Activated CD8-positive, alpha-beta T cell treated with anti-CD3 and anti-CD28 coated beads for 36 hours (primary cell): Measurements from ENCODE around the gene DDIAS. TPM values are rescaled to one million over a fixed set of nuclear protein-coding genes. Genes with fewer than 3 reads are reported as not detected.

ENCODE experiments used
- ATAC-seq: fragments of 200-7000 bp; cut with Tn5 transposase; one replicate; pipeline ENCODE4 v1.10.0; 2021; ENCODE audit warnings: mild to moderate bottlenecking, moderate library complexity
- CTCF ChIA-PET: fragments of 350-600 bp; sonication (Branson Sonifier 250); formaldehyde crosslinking; loops from one replicate; lab custom pipeline; 2021; ENCODE audit warnings: antibody characterized with exemption; lab: Charles Lee
- POLR2A ChIA-PET: fragments of 350-600 bp; sonication (Branson Sonifier 250); formaldehyde crosslinking; loops from one replicate; lab custom pipeline; 2021; ENCODE audit warnings: antibody characterized with exemption; lab: Charles Lee
- DNase-seq: peaks from one replicate; pipeline ENCODE4 v3.0.0-alpha.2; 2020
- H3K27ac Mint-ChIP-seq: one replicate; pipeline ENCODE4 v1.8.0; 2021; ENCODE audit warnings: mild to moderate bottlenecking, mixed read lengths
- H3K27me3 Mint-ChIP-seq: one replicate; pipeline ENCODE4 v1.8.0; 2021; ENCODE audit warnings: mixed read lengths
- H3K36me3 Mint-ChIP-seq: one replicate; pipeline ENCODE4 v1.8.0; 2021; ENCODE audit warnings: low read depth, mixed read lengths
- H3K4me1 Mint-ChIP-seq: one replicate; pipeline ENCODE4 v1.8.0; 2021; ENCODE audit warnings: low read depth, mixed read lengths
- H3K4me3 Mint-ChIP-seq: one replicate; pipeline ENCODE4 v1.8.0; 2021; ENCODE audit warnings: mild to moderate bottlenecking, moderate library complexity, mixed read lengths
- H3K9me3 Mint-ChIP-seq: one replicate; pipeline ENCODE4 v1.8.0; 2021; ENCODE audit warnings: mixed read lengths
- intact Hi-C: fragments of 100-400 bp; cut with micrococcal nuclease; formaldehyde crosslinking; loops from one replicate; pipeline ENCODE4 v1.10.0; 2022
- total RNA-seq, 2 experiments: library from RNA; stranded (reverse); gene quantifications; one replicate each; pipeline ENCODE4 v1.2.3, GENCODE V29; 2021
- TF ChIP-seq, protein P1 (sequence below): fragments of 200-600 bp; IDR thresholded peaks from one replicate; pipeline ENCODE4 v1.8.0; 2022; ENCODE audit warnings: antibody characterized with exemption, mild to moderate bottlenecking

DDIAS gene
- total RNA-seq, 2 experiments from 2014 or later: 19.5 to 22.3 TPM

DNA sequence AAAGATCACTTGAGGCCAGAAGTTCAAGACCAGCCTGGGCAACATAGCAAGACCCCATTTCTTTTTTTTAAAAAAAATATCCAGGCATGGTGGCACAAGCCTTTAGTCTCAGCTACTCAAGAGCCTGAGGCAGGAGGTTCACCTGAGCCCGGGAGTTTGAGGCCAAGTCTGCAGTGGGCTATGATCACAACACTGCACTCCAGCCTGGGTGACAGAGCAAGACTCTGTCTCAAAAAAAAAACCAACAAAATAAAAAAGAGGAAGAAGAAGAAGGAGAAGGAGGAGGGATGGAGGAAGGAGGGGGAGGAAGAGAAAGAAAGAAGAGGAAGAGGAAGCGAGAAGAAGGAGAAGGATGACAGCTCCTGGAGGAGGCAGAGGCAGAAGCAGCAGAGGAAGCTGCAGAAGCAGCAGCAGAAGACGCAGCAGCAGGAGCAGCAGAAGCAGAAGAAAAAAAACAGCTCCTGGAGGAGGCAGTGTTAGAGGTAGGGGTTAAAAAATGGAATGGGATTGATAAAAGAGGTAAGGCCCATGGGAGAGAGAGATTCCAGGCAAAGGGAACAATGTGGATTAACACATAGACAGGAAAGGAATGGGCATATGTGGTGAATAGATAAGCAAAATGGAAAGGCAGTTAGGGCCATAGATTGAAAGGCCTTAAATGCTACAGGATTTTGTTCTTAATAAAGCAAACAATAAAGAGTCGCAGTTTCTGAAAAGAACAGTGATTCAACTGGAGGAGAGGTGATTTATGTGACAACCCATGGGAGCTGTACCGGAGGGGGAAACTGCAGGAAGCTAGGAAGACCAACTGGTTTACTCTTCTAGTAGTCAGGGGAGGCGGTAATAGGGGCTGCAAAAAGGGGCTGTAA lies 12.2 kb upstream of the DDIAS start:
- H3K27me3 Mint-ChIP-seq: no peaks in the 10 kb centered on the region
- no peak for DNase-seq
- TF ChIP-seq, protein P1, sequence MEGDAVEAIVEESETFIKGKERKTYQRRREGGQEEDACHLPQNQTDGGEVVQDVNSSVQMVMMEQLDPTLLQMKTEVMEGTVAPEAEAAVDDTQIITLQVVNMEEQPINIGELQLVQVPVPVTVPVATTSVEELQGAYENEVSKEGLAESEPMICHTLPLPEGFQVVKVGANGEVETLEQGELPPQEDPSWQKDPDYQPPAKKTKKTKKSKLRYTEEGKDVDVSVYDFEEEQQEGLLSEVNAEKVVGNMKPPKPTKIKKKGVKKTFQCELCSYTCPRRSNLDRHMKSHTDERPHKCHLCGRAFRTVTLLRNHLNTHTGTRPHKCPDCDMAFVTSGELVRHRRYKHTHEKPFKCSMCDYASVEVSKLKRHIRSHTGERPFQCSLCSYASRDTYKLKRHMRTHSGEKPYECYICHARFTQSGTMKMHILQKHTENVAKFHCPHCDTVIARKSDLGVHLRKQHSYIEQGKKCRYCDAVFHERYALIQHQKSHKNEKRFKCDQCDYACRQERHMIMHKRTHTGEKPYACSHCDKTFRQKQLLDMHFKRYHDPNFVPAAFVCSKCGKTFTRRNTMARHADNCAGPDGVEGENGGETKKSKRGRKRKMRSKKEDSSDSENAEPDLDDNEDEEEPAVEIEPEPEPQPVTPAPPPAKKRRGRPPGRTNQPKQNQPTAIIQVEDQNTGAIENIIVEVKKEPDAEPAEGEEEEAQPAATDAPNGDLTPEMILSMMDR: no peak
- H3K9me3 Mint-ChIP-seq: no peaks in the 10 kb centered on the region
- ChIA-PET CTCF (interaction anchor here (1.8 kb wide), 2 partner anchors 22 kb away, joined by 6 to 12 read pairs; no protein-coding TSS in a partner anchor), POLR2A (interaction anchor here (2.2 kb wide), 1 partner anchor 11 kb away, joined by 7 read pairs; the partner anchor contains the start of gene PRCP)
- no peak overlapping the region for H3K4me3 Mint-ChIP-seq
- no peaks in the 10 kb centered on the region for H3K36me3 Mint-ChIP-seq
- intact Hi-C loops: no loop called here
- no peak overlapping the region for H3K27ac Mint-ChIP-seq
- no peak for ATAC-seq
- H3K4me1 Mint-ChIP-seq: peaks cover 8% of the 10 kb centered on the region

DNA sequence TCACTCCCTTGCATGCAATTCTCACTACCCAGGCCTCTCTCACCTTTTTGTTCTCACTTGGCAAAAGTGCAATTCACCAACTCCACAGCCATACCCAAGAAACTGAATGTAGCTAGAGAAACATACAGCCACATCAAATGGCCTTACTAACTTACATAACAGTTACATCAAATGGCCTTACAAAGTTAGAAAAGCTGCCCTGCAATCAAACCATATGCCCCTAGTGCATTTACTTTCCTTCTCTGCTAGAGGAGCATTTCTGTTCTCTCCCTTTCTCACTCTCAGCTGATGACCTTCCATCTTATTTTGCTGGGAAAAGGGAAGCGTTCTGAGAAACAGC lies 11.6 kb upstream of the DDIAS start:
- H3K36me3 Mint-ChIP-seq: no peaks in the 10 kb centered on the region
- POLR2A ChIA-PET: interaction anchor here (0.6 to 2.2 kb wide), 2 partner anchors 10 to 495 kb away, joined by 3 to 7 read pairs; partner anchors contain the start of gene PRCP
- no peak overlapping the region for H3K27ac Mint-ChIP-seq
- DNase-seq: no peak
- no peaks in the 10 kb centered on the region for H3K9me3 Mint-ChIP-seq
- no peak for ATAC-seq
- H3K4me1 Mint-ChIP-seq: peaks cover 8% of the 10 kb centered on the region
- TF ChIP-seq, protein P1: no peak
- no peak overlapping the region for H3K4me3 Mint-ChIP-seq
- CTCF ChIA-PET: interaction anchor here (1.8 kb wide), 1 partner anchor 23 kb away, joined by 12 read pairs; no protein-coding TSS in a partner anchor
- no peaks in the 10 kb centered on the region for H3K27me3 Mint-ChIP-seq
- intact Hi-C loops: no loop called here

DNA sequence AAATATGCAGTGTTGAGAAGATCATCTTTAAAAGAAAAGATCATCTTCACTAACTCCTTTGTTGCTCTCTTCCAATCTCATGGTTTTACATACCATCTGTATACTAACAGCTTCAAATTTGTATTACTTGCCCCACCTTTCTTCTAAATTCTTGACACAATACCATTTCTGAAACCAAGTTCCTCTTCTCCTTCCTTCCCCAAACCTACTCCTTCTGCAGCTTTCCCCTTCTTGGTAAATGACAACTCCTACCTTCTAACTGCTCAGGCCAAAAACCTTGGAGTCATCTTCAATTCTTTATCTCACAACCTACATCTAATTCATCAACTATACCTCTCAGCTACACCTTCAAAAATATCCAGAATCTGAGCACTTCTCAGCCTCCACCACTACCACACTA lies 10.6 kb upstream of the DDIAS start:
- POLR2A ChIA-PET: interaction anchor here (2.2 kb wide), 1 partner anchor 9 kb away, joined by 7 read pairs; the partner anchor contains the start of gene PRCP
- peaks cover 17% of the 10 kb centered on the region for H3K4me1 Mint-ChIP-seq
- TF ChIP-seq, protein P1: no peak
- no peak overlapping the region for H3K27ac Mint-ChIP-seq
- H3K36me3 Mint-ChIP-seq: no peaks in the 10 kb centered on the region
- H3K9me3 Mint-ChIP-seq: no peaks in the 10 kb centered on the region
- no peak overlapping the region for H3K4me3 Mint-ChIP-seq
- DNase-seq: no peak
- intact Hi-C loops: no loop called here
- ATAC-seq: no peak
- no peaks in the 10 kb centered on the region for H3K27me3 Mint-ChIP-seq
- CTCF ChIA-PET: interaction anchor here (1.5 to 1.8 kb wide), 2 partner anchors 24 to 38 kb away, joined by 3 to 12 read pairs; no protein-coding TSS in a partner anchor

DNA sequence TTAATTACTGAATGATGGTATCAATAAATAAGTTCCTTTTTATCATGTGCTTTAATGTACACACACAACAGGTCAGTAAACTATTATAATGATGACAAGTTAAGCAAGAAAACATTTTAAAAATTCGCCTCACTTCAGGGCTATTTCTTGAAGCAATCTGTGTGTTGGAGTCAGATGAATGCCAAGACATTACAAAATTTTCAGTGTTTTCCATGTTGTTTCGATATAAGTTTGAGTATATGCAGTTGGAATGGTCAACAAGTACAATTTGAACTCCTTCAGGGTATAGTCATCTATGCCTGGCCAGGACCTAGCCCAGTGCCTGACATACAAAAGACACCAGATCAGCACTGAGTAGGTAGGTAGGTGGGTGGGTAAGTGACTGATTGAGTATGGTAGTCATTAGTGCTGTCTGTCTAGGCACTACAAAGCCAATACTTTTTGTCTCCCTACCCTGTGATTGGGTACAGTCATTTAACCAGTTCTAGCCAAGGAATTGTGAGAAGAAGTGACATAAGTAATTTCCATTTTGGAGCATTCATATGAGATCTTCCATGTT lies 8.8 kb upstream of the DDIAS start:
- intact Hi-C loops: no loop called here
- no peak overlapping the region for H3K27ac Mint-ChIP-seq
- H3K27me3 Mint-ChIP-seq: no peaks in the 10 kb centered on the region
- TF ChIP-seq, protein P1: no peak
- ChIA-PET CTCF (interaction anchor here (1.3 to 3.0 kb wide), 2 partner anchors 8 to 25 kb away, joined by 3 to 24 read pairs; partner anchors contain the start of gene PRCP), POLR2A (no interaction called here)
- DNase-seq (no peak), ATAC-seq (no peak)
- no peaks in the 10 kb centered on the region for H3K9me3 Mint-ChIP-seq
- H3K4me3 Mint-ChIP-seq: no peak overlapping the region
- H3K4me1 Mint-ChIP-seq: peaks cover 29% of the 10 kb centered on the region
- H3K36me3 Mint-ChIP-seq: peaks cover 4% of the 10 kb centered on the region
